ENCODE data around the gene IL26.
"Not testable (repeated sequence)": the region's sequence is repeated elsewhere in the genome, so short reads cannot be mapped to it uniquely, and the experiment has no call there.

Gene IL26

DNA sequence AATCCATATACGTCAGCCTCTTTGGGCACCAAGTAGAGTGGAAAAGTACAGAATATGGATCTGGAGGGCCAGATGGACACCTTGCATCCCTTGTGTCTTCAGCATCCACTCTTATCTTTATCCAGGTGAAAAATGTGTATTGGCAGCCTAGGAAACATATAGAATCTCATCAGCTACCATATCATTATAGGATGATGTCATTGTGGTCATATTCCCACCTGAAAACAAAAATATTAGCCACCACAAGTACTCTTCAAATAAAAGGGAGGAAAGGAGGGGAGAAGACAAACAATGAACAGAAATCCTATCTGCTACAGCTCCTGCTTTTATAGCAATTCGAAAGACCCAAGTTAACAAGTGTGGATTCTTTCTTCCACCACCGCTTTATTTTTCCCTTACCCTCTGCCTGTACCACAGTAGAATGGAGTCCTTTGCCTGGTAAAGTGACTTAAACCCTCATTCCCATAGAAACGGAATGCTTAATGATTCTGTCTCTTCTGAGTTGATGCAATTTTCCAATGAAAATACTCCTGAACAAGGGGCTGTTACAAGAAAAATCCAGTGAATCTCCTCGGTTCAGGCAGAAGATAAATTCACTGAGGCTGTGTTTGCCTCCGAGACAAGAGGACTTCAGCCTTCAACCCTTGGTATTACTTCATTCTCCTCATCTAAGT is 13.8 kb upstream of the IL26 start:
- no peak for DNase-seq (ENCODE audit: low read depth)

DNA sequence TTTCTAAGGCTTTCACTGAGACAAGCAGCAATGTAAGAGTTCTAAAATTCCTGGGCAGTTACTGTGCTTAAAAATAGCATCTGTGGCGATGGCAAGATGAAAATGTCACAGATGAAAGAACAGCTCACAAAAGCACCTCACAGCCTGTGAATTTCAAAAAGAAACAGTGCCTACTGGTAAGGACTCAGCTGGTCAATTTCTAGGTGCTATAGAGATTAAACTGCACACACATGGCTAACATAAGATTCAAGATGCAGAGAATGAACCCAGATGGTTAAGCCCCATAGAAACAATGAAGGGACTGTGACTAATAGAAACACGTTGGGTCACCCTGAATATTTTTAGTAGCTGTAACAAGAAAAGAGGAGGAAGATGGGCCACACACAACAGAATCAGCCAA is 12.0 kb upstream of the IL26 start:
- DNase-seq (ENCODE audit: low read depth) = no peak

DNA sequence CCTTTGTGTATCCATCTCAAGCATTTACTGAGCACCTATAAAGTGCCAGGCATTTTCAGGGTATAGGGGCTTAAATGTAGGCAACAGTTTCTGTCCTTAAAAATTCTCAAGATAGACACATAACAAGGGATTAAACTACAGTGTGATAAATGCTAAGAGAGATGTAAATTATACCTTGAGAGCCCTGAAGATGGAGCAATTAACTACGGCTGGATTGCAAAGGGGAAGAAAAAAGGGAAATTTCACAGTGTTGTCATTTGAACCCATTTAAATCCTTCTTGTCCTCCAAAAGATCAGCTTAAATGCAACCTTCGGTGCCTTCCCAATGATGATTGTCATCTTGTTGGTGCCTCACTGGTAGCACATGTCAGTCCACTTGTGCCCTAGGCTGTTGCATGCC is 11.5 kb upstream of the IL26 start:
- DNase-seq (ENCODE audit: low read depth) = no peak

DNA sequence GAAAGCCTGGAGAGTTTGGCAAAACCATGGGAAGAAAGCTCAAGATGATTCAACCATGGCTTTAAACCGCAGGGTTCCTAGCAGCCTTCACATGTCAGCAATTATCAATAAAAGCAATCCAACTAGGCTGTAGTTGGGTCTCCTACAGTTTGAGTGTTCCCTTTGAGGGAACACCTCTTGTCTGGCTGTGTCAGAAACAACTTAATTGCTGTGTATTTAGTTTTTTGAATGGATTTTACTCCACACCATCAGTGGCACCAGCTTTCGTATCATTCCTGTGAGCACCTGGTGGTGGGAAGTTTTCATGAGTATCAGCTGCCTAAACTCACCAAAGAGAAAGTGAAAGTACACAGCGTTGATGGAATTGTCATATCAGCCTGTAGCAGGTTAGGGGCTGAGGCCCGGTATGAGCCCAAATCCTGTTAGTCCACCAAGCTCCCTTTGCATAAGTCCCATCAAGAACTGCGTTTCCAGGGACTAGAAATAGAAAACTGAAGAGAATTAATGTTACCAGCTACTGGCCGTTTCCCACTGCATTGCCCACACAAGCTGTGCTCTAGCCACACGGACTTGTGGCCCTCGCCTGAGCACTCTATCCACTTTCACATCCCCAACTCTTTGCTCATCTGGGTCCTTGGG is 10.9 kb upstream of the IL26 start:
- DNase-seq (ENCODE audit: low read depth) = no peak

DNA sequence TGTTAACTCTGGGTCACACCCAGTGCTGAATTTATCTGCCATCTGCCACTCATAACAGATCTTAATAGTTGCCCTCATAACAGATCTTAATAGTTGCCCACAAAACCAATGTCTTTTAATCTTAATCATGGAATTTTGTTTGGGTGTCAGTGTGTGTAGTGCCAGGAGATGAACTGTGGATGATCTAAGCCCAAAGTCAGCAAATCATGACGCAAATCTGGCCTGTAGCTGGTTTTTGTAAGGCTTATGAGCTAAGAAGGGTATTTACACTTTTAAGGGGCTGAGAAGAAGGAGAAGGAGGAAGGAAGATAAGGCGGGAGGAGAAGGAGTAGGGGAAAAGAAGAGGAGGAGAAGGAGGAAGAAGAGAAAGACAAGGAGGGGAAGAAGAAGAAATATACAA is 10.0 kb upstream of the IL26 start:
- DNase-seq (ENCODE audit: low read depth) = no peak

DNA sequence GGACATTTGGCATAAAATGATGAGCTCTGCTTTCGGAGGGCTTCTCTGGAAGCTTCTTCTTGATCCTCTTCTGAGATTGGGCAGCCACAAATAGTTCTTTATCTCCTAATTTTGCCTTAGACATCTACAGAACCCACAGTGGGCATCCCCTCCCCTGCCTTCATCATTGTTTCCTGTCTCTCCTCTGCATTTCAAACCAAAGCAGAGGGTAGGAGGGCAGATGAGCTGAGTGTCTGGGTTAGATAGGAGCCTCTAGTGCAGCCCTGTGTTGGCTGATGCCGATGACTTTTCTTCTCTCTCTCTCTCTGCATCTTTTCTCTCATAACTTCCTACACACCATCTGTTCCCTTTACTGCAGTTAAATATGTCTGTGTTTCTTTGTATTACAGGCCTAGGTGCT is 8.5 kb upstream of the IL26 start:
- no peak for DNase-seq (ENCODE audit: low read depth)

DNA sequence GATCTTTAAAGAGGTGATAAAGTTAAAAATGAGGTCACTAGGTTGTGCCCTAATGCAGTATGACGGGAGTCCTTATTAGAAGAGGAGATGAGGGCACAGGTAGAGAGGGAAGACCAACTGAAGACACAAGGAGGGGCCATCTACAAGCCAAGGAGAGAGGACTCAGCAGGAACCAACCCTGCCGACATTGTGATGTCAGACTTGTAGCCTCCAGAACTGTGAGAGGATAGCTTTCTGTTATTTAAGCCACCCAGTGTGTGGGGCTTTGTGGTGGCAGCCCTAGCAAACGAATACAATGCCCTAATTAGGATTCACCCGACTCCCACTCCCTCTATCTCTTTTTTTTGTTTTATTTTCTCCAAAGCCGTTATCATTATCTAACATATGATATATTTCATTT is 7.9 kb upstream of the IL26 start:
- DNase-seq (ENCODE audit: low read depth) = no peak

DNA sequence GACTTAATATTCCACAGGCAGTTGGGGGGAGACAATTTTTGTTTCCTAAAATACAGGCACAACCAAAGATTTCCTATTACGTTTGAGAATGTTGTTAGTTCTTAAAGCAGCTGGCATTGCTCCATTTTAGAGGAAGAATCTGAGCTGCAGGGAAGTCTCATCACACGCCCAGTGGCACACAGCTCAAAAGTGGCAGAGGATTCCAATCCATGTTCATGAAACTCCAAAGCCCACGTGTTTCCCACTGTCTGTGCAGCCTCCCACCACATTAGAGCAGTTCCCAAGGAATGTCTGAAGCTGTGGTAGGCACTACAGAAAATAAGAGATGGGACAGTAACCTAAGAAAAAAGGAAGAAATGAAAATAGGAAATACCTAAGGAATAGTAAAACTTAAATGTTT is 6.1 kb upstream of the IL26 start:
- DNase-seq (ENCODE audit: low read depth) = no peak

DNA sequence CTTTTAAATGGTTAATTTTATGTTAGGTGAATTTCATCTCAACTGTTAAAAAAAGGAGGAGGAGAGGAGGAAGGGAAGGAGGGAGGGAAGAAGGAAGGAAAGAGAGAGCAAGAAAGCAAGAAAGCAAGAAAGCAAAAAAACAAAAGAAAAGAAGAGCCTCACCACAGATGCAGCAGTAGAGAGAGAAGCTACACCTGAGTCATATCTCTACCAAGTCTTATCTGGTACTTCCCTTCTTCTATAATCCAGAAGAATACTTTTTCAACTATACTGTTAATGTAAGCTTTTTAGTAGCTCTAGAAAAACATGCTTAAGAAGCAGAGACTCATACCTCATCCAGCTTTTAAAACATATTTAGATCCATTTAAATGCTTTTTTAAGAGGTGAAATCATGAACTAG is 5.6 kb upstream of the IL26 start:
- no peak for DNase-seq (ENCODE audit: low read depth)

DNA sequence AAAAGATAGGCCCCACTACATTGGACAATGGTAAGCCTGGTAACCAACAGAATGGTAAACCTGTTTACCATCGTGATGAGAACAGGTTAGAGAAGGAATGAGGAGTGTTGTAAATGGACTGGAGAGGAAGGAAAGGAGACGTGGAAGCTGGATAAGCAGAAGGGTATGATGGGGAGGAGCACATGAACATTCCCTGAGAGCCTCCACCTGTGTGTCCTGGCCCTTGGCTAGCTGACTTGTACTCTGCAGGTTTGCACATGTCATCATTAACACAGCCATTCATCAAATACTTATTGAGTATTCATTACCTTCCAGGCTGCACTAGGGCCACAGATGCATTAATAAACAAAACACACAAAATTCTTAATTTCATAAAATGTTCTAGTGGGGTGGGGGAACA is 4.3 kb upstream of the IL26 start:
- no peak for DNase-seq (ENCODE audit: low read depth)

DNA sequence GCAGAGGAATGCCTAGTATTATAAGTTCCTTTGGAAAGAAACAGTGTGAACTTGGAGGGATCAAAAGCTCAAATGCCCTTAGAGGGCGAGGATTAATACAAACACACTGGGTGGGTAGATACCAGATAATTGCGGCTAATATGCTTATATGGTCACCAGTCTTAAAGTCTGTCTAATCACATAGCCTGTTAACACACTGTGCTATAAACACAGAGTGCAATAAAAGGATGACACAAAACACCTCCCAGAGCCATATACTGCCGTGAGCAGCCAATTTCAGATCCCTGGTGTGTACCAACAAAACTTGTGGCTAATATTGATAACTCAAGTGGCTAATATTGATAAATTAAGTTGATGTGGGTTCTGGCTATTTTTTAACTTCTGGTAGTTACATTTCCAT is 1.7 kb upstream of the IL26 start:
- no peak for DNase-seq (ENCODE audit: low read depth)

DNA sequence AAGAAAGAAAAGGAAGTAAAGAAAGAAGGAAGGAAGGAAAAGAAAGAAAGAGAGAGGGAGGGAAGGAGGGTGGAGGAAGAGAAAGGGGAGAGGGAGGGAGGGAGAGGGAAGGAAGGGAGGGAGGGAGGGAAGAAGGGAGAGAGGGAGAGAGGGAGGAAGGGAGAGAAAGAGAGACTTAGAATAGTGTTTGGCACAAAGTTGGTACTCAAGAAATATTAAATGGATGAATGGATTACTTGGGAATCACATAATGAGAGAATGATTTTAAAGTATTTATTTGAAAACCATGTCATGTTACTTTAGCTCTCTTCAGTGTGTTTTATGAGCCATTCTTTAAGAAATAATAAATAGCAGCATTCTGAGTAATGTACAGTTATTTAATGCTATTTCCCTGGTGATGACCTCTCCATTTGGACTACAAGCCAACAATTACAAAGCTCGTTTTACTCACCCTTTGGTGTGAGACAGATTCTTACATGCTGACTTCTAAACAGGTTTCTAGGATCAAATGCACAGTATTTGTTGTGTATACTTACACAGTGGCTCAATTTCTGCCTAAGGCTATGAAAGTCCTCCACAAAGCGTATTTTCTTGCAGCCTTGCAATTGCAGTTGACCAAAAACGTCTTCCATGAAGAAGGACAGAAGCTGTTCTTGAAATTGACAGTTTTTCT is 861 bp downstream of the IL26 start:
- peak; percentile 86 for DNase-seq (ENCODE audit: low read depth)

DNA sequence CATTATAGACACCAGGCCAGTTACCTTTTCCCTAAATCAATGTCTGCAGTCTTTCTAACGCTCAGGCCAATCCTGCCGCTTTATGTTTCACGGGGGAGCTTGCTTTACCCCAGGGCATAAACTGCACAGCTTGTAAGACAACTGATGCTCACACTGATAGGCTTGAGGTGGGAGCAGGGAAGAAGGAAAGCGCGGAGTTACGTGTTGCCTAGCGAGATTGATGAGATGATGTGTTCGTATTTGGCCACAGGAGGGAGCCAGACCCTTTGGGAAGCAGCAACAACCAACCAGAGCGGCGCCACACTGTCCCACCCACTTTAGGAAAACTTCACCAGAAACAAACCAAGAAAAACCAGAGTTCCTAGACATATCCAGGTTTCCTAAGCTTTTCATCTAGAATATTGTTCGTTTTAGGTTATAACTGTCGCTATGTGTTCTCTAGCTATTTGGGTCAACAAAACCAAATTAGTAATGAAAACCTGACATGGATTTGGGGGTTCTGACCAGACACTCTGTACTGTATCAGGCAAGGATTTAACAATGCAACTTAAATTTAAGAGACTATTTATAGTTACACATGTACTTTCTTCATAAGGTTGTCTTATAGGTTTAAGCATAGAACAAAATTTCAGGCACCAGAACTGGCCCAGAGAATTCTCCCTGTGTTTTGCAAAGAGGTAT is 2.4 kb downstream of the IL26 start:
- DNase-seq (ENCODE audit: low read depth) = peak; percentile 82

DNA sequence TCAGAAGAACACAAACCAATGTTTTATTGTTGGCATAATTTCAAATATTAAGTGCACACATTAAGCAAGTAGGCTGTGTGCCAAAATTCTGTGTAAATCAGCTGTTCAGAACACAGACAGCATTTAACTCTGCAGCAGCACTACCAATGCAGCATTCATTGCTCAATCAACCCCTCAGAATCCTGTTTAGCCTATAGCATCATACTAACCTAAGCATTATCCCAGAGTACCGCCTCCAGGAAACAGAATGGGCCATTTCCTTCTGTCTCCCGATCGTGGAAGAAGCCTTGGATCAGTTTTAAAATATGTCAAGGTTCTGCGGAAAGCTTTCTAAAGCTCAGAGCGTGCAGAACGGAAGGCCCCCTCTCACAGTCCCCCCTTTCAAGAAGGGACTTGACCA is 3.3 kb downstream of the IL26 start:
- no peak for DNase-seq (ENCODE audit: low read depth)

DNA sequence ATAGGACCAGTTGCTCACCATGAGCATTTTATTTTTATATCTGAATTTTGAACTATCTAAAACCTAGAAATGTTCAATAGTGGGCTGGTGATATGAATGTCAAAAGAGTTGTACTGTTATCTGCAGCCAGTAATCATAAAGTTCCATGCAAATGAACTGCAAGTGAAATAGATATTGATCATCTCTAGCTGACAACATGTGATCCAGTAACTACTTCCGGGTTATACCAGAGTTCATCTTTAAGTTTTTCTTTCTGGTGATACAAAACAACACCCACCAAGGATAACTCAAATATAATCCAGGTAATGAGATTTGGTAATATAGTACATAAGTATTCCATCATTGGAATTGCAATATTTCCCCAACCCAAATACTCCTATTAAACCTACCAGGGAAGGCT is 4.1 kb downstream of the IL26 start:
- DNase-seq (ENCODE audit: low read depth) = no peak

DNA sequence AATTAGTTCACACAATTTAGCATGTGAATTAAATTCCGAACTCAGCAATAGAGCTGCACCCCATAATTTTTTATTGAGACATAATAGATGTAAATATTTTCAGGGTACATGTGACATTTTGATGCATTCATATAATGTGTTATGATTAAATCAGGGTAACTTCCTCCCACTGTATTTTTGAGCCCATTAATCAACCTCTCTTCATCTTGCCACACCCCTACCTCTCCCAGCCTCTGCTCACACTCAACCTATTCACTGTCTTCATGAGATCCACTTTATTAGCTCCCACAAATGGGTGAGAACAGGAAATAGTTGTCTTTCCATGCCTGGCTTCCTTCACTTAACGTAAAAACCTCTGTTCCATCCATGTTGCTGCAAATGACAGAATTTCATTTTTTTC is 14.7 kb downstream of the IL26 start:
- no peak for DNase-seq (ENCODE audit: low read depth)

DNA sequence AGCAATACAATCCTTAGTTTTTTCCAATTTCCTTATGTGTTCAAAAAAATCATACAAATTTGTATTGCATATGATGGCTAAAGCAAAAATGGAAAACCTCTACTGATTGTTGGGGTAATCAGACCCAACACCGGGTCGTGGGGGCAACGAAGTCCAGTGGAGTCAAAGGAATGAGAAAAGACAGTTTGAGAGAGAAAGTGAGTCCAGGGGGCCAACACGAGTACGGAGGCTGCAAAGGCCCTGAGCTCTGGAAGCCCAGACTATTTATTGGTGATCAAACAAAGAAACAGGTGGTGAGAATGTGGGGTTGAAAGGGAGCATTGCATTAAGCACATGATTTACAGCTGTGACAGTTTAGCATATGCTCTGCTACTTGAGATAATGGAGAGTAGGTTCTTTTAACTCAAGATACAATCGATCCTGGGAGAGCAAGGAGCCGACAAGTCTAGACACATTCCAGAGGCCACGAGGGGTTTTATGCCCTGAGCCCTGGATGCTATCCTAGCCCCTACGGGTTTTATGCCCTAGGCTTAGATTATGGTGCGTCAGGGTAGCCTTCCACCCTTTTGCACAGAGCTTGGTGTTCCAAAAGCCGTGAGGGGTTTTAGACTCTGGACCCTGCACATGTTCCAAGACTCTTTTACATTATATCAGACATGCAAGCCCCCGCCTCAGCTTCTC is 16.4 kb downstream of the IL26 start:
- DNase-seq (ENCODE audit: low read depth) = not testable (repeated sequence)

DNA sequence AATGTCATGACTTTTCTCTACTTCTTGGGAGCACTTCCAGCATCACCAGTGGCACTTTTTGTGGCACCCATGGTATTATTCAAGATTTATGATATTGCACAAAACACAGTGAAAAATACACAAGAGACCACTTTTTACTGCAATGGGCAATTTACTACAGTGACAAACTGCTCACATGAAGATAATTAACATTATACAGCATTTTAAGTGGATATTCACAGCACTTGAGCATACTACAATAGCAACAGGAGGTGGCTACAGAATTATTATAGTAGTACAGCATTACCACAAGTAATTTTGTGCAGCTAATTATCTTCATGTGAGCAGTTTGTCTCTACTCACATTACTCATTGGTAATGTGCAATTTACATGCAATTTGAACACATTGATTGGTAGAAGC is 18.3 kb downstream of the IL26 start:
- DNase-seq (ENCODE audit: low read depth) = no peak

DNA sequence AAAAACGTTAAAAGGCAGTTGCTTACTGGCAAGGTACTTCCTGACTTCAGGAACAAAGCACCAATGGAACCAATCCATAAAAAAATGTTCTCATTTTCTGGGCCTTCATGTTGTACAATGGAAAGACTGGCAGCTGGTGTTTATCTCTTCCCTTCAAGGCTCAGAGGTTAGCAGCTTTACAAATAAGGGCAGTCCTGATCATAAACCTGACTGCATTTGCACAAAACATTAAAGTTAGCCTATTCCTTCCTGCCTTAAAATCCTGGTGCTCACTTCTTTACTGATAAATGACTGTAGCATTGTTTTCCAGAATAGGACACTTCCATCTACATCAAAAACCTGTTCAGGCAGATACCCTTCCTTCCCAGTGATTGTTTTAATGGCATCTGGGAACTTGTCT is 19.2 kb downstream of the IL26 start:
- no peak for DNase-seq (ENCODE audit: low read depth)

DNA sequence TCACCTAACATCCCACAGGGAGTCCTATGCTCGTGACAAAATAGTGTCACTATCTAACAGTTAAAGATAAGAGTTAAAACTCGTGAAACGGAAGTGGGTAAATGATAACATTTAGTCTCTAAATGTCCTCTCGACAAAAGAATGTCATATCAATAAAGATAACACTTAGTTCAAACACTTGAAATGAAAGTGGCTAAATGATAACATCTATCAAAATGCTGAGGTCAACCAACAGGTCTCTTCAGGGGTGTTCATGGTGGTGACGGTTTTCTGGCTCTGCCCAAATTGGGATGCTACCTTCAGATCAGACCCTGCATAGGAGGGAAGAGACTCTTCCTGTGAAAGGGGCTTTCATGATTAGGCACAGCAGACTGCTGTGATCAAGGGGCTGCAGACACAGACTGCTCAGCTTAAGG is 22.1 kb downstream of the IL26 start:
- no peak for DNase-seq (ENCODE audit: low read depth)

DNA sequence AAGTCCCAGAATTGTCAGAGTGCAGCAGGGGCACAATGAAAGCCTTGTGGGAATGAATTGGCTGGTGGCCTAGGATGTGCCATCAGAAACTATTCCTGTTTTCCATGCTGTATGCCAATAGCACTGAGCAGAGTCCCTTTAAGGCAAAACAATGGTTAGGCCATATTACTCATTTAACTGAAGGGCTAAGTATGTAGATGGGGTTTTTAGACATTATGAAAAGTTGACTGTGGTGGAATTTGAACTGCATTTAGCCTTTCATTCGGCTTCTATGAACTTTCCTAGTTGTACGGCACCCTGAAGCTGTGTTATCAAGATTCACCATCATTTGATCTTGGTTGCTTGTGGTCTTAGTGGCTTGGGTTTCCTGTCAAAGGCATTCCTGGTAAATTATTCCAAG is 24.8 kb downstream of the IL26 start:
- no peak for DNase-seq (ENCODE audit: low read depth)

DNA sequence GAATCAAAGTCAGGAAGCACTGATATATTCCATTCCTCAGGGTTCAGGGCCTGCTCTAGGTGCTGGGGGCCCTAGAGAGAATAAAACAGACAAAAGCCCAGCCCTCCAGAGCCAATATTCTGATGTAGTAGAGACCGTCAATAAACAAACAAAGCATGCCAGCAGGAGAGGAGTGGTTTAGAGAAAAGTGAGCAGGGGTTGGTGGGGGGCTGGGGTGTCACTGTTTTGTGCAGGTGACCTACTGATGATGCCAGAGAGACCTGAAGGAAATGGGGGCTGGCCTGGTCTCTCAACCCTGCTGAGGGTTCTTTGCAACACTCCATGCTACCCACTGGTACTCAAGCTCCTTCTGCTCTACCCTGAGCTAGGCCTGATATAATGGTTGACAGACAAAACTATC is 26.5 kb downstream of the IL26 start:
- DNase-seq (ENCODE audit: low read depth) = no peak

Data from stromal cell of bone marrow (primary cell).